A673 (cell line): ENCODE results near the gene CCL4. TPM values are rescaled to one million over a fixed set of nuclear protein-coding genes. Genes with fewer than 3 reads are reported as not detected.
"Not testable (repeated sequence)": the region's sequence is repeated elsewhere in the genome, so short reads cannot be mapped to it uniquely, and the experiment has no call there.

ENCODE experiments used
- BruUV-seq: library from RNA; stranded (reverse); fragments of 400-500 nt; replicated peaks from 2 replicates; lab custom pipeline; 2021; lab: Mats Ljungman, UMichigan
- CTCF ChIA-PET: fragments of 300-600 bp; sonication (Branson Sonifier 250); formaldehyde crosslinking; loops from one replicate; lab custom pipeline; 2022; ENCODE audit warnings: antibody characterized with exemption; lab: Charles Lee
- POLR2A ChIA-PET: fragments of 300-600 bp; sonication (Branson Sonifier 250); formaldehyde crosslinking; loops from one replicate; lab custom pipeline; 2022; ENCODE audit warnings: antibody characterized with exemption; ENCODE audit not compliant: low non-redundant PET; lab: Charles Lee
- DNase-seq: peaks from one replicate; pipeline ENCODE4 v3.0.0-alpha.2; 2015; ENCODE audit warnings: low spot score
- H3K27ac ChIP-seq: fragments of 200-600 bp; sonication (generic); 2 replicates; pipeline ENCODE4 v1.5.1; 2016; ENCODE audit warnings: mixed run types, low read depth, mild to moderate bottlenecking, mixed read lengths, antibody characterized with exemption, low read length; ENCODE audit not compliant: poor library complexity, severe bottlenecking
- H3K27me3 ChIP-seq: fragments of 200-600 bp; sonication (generic); replicated peaks from 2 replicates; pipeline ENCODE4 v1.6.1; 2017; ENCODE audit warnings: mixed run types, low read depth, mild to moderate bottlenecking, mixed read lengths, antibody characterized with exemption, low read length; ENCODE audit not compliant: insufficient read depth, poor library complexity
- H3K36me3 ChIP-seq: fragments of 200-600 bp; sonication (generic); 2 replicates; pipeline ENCODE4 v1.6.1; 2016; ENCODE audit warnings: mixed run types, mild to moderate bottlenecking, mixed read lengths, antibody characterized with exemption, low read length; ENCODE audit not compliant: insufficient read depth, poor library complexity, severe bottlenecking
- H3K4me1 ChIP-seq: fragments of 200-600 bp; sonication (generic); 2 replicates; pipeline ENCODE4 v1.6.1; 2017; ENCODE audit warnings: mixed run types, mild to moderate bottlenecking, mixed read lengths, antibody characterized with exemption, low read length; ENCODE audit not compliant: insufficient read depth, poor library complexity, severe bottlenecking
- H3K4me3 ChIP-seq: fragments of 200-600 bp; sonication (generic); 2 replicates; pipeline ENCODE4 v1.5.1; 2016; ENCODE audit warnings: low read depth, mixed run types, mild to moderate bottlenecking, mixed read lengths, low read length; ENCODE audit not compliant: poor library complexity, severe bottlenecking
- H3K9me3 ChIP-seq: fragments of 200-600 bp; sonication (generic); 2 replicates; pipeline ENCODE4 v1.6.1; 2016; ENCODE audit warnings: mixed run types, low read depth, mild to moderate bottlenecking, mixed read lengths, antibody characterized with exemption, low read length; ENCODE audit not compliant: poor library complexity, severe bottlenecking
- EZH2 ChIP-seq: fragments of 200-600 bp; sonication (generic); IDR thresholded peaks from 2 replicates; pipeline ENCODE4 v1.6.1; 2017; ENCODE audit warnings: borderline replicate concordance, low read depth, mild to moderate bottlenecking, mixed read lengths, antibody characterized with exemption, low read length; ENCODE audit not compliant: poor library complexity, severe bottlenecking
- intact Hi-C: fragments of 100-400 bp; cut with micrococcal nuclease; formaldehyde crosslinking; loops from one replicate; pipeline ENCODE4 v1.10.0; 2022; ENCODE audit not compliant: unreplicated experiment
- total RNA-seq: library from RNA; stranded (reverse); gene quantifications from 2 replicates; pipeline ENCODE4 v1.2.3, GENCODE V29; 2021
- TF ChIP-seq, protein P1 (sequence below): fragments of 300-800, 200-600 bp; sonication (generic); conservative IDR thresholded peaks from 2 replicates; pipeline ENCODE4 v1.5.1; 2017; ENCODE audit warnings: low read depth, mild to moderate bottlenecking, antibody characterized with exemption, low read length, moderate library complexity, mixed read lengths

CCL4 gene
- total RNA-seq, 1 experiment from 2014 or later, result not detected

- no peak for TF ChIP-seq EZH2
- TF ChIP-seq, protein P1, sequence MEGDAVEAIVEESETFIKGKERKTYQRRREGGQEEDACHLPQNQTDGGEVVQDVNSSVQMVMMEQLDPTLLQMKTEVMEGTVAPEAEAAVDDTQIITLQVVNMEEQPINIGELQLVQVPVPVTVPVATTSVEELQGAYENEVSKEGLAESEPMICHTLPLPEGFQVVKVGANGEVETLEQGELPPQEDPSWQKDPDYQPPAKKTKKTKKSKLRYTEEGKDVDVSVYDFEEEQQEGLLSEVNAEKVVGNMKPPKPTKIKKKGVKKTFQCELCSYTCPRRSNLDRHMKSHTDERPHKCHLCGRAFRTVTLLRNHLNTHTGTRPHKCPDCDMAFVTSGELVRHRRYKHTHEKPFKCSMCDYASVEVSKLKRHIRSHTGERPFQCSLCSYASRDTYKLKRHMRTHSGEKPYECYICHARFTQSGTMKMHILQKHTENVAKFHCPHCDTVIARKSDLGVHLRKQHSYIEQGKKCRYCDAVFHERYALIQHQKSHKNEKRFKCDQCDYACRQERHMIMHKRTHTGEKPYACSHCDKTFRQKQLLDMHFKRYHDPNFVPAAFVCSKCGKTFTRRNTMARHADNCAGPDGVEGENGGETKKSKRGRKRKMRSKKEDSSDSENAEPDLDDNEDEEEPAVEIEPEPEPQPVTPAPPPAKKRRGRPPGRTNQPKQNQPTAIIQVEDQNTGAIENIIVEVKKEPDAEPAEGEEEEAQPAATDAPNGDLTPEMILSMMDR, result no peak
- no peak overlapping the region for H3K27ac ChIP-seq
- H3K4me1 ChIP-seq, result no peaks in the 10 kb centered on the region
- POLR2A ChIA-PET, result no interaction called here
- H3K9me3 ChIP-seq, result no peaks in the 10 kb centered on the region
- H3K36me3 ChIP-seq, result no peaks in the 10 kb centered on the region
- intact Hi-C loops, result no loop called here
- no peaks in the 10 kb centered on the region for H3K27me3 ChIP-seq
- CTCF ChIA-PET, result no interaction called here
- no peak overlapping the region for H3K4me3 ChIP-seq
- BruUV-seq, result no TSS peak
- no peak for DNase-seq
These were observed 11.4 kb upstream of the CCL4 start for GRCh38 chr17:36092230-36092629.

DNA sequence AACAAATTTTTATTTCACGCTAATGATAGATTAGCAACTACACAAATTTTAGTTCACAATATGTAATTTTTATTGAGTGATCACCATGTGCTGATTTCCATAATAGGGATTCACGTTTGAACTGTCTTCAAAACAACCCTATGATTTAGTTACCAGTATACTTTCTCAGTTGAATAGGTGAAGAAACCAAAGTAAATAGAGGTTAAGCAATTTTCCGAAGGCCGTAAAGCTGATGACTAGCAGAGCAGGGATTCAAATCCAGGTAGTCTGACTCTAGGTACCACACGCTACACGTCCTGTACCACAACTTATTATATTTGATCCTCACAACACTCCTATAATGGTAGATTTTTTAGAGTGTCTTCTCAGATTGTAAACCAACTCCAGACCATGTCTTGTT lies 10.9 kb upstream of the CCL4 start:
- CTCF ChIA-PET, H3K4me3 ChIP-seq, H3K4me1 ChIP-seq, H3K27ac ChIP-seq, H3K9me3 ChIP-seq, H3K36me3 ChIP-seq, intact Hi-C loops, H3K27me3 ChIP-seq, POLR2A ChIA-PET, BruUV-seq, DNase-seq: not testable (repeated sequence)

DNA sequence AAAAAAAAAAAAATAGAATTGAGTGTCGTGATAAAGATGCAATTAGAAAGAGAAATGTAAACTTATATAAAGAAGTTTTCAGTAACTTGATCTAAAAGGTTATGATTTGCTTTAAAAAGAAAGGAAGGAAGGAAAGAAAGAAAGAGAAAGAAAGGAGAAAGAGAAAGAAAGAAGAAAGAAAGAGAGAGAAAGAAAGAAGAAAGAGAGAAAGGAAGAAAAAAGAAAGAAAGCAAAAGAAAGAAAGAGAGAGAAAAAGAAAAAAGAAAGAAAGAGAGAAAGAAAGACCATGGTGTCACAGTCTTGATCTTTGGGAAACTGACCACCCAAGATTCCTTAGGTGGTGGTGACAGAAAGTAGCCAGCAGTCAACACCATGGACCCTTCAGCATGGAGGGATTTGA lies 9.4 kb upstream of the CCL4 start:
- H3K27me3 ChIP-seq, result no peaks in the 10 kb centered on the region
- intact Hi-C loops, result no loop called here
- H3K9me3 ChIP-seq, result no peaks in the 10 kb centered on the region
- H3K4me1 ChIP-seq, result no peaks in the 10 kb centered on the region
- no peak for DNase-seq
- ChIA-PET CTCF (no interaction called here), POLR2A (no interaction called here)
- no TSS peak for BruUV-seq
- no peaks in the 10 kb centered on the region for H3K36me3 ChIP-seq
- TF ChIP-seq, protein P1, result no peak
- TF ChIP-seq EZH2, result no peak
- no peak overlapping the region for H3K4me3 ChIP-seq
- no peak overlapping the region for H3K27ac ChIP-seq

DNA sequence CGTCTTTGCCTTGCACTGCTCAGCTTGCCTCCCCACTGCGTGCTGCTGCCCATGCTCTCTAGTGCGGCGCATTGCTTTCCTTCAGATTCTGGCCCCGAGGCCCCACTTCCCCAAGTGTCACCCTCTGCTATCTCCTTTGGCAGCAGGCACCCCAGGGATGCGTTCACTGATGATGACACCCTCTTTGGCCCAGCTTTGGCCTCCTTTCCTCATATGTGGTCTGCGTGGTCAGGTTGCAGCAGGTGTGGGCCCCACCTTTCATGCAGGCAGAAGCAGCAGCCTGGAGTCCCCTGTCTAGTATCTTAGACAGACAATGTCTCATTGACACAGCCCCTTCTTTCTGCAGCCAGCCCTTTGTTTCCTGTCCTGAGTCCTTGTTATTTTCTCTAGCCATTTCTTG lies 8.9 kb upstream of the CCL4 start:
- POLR2A ChIA-PET, result no interaction called here
- no peak overlapping the region for H3K4me3 ChIP-seq
- no peak overlapping the region for H3K27ac ChIP-seq
- H3K4me1 ChIP-seq, result no peaks in the 10 kb centered on the region
- no peak for TF ChIP-seq EZH2
- TF ChIP-seq, protein P1, result no peak
- H3K27me3 ChIP-seq, result no peaks in the 10 kb centered on the region
- H3K9me3 ChIP-seq, result no peaks in the 10 kb centered on the region
- CTCF ChIA-PET, result no interaction called here
- DNase-seq, result no peak
- no peaks in the 10 kb centered on the region for H3K36me3 ChIP-seq
- no TSS peak for BruUV-seq
- intact Hi-C loops, result no loop called here
